Neuronal stem cell (in vitro differentiated cells): ENCODE measurements around the gene LDB2.

Experiments
- DNase-seq: peaks from one replicate; pipeline ENCODE4 v3.0.0-alpha.2; 2013; ENCODE audit warnings: low spot score
- H2AFZ ChIP-seq: one replicate; pipeline ENCODE4 v1.6.1; 2013; ENCODE audit warnings: mild to moderate bottlenecking, low read length, inconsistent platforms
- H2AK5ac ChIP-seq: 2 replicates; pipeline ENCODE4 v1.6.1; 2013; ENCODE audit warnings: low read depth, mild to moderate bottlenecking, inconsistent platforms, low read length, moderate library complexity, mixed read lengths
- H2BK120ac ChIP-seq: 2 replicates; pipeline ENCODE4 v1.6.1; 2013; ENCODE audit warnings: low read depth, mild to moderate bottlenecking, inconsistent platforms, low read length, moderate library complexity, mixed read lengths
- H2BK12ac ChIP-seq: one replicate; pipeline ENCODE4 v1.6.1; 2013; ENCODE audit warnings: low read length, inconsistent platforms
- H2BK15ac ChIP-seq: 2 replicates; pipeline ENCODE4 v1.6.1; 2013; ENCODE audit warnings: mild to moderate bottlenecking, low read length, inconsistent platforms, mixed read lengths
- H2BK5ac ChIP-seq: one replicate; pipeline ENCODE4 v1.6.1; 2013; ENCODE audit warnings: inconsistent platforms, mild to moderate bottlenecking, low read length, moderate library complexity
- H3K14ac ChIP-seq: one replicate; pipeline ENCODE4 v1.6.1; 2013; ENCODE audit warnings: low read length, inconsistent platforms
- H3K18ac ChIP-seq: 2 replicates; pipeline ENCODE4 v1.6.1; 2013; ENCODE audit warnings: low read length, inconsistent platforms
- H3K23ac ChIP-seq: 2 replicates; pipeline ENCODE4 v1.6.1; 2013; ENCODE audit warnings: low read depth, mild to moderate bottlenecking, mixed read lengths, low read length, inconsistent platforms; ENCODE audit not compliant: poor library complexity
- H3K27ac ChIP-seq: replicated peaks from 3 replicates; pipeline ENCODE4 v1.5.1; 2013; ENCODE audit warnings: low read length, inconsistent platforms
- H3K27me3 ChIP-seq, 3 experiments: 2 replicates each; pipeline ENCODE4 v1.6.1; 2013; ENCODE audit warnings: low read length in 3 of 3, mild to moderate bottlenecking in 2 of 3, inconsistent platforms in 1 of 3, low read depth in 1 of 3, mixed read lengths in 1 of 3, moderate library complexity in 1 of 3; ENCODE audit not compliant: control insufficient read depth in 3 of 3, insufficient read depth in 3 of 3
- H3K36me3 ChIP-seq, 2 donors: replicated peaks in 1 of 2; 2 replicates each; pipeline ENCODE4 v1.6.1; 2013; ENCODE audit warnings: low read length in 2 of 2; ENCODE audit not compliant: control insufficient read depth in 2 of 2, insufficient read depth in 2 of 2
- H3K4ac ChIP-seq: 2 replicates; pipeline ENCODE4 v1.6.1; 2013; ENCODE audit warnings: inconsistent platforms, mild to moderate bottlenecking, low read length, moderate library complexity
- H3K4me1 ChIP-seq, 2 donors: 1 replicate in 1 of 2; 2 replicates in 1 of 2; pipeline ENCODE4 v1.6.1; 2013; ENCODE audit warnings: low read length in 2 of 2, low read depth in 1 of 2; ENCODE audit not compliant: control insufficient read depth in 2 of 2, insufficient read depth in 1 of 2
- H3K4me2 ChIP-seq: one replicate; pipeline ENCODE4 v1.6.1; 2013; ENCODE audit warnings: mild to moderate bottlenecking, low read length, inconsistent platforms; ENCODE audit not compliant: insufficient read depth, poor library complexity, severe bottlenecking
- H3K4me3 ChIP-seq, 2 donors: 2 replicates each; pipeline ENCODE4 v1.5.1; 2013; ENCODE audit warnings: low read length in 2 of 2, mild to moderate bottlenecking in 2 of 2, inconsistent platforms in 1 of 2, moderate library complexity in 1 of 2
- H3K79me1 ChIP-seq: one replicate; pipeline ENCODE4 v1.6.1; 2013; ENCODE audit warnings: low read depth, mild to moderate bottlenecking, inconsistent platforms, low read length, moderate library complexity
- H3K9ac ChIP-seq: one replicate; pipeline ENCODE4 v1.6.1; 2013; ENCODE audit warnings: mild to moderate bottlenecking, low read depth, low read length, inconsistent platforms; ENCODE audit not compliant: poor library complexity
- H3K9me3 ChIP-seq, 2 donors: replicated peaks in 1 of 2; 2 replicates each; pipeline versions ENCODE3 to v1.6.1; 2013; ENCODE audit warnings: low read length in 2 of 2, mild to moderate bottlenecking in 2 of 2, inconsistent platforms in 1 of 2, low read depth in 1 of 2, mixed read lengths in 1 of 2, moderate library complexity in 1 of 2; ENCODE audit not compliant: control insufficient read depth in 2 of 2, insufficient read depth in 1 of 2
- H4K8ac ChIP-seq: one replicate; pipeline ENCODE4 v1.6.1; 2013; ENCODE audit warnings: low read depth, mild to moderate bottlenecking, inconsistent platforms, low read length, moderate library complexity
- H4K91ac ChIP-seq: one replicate; pipeline ENCODE4 v1.6.1; 2013; ENCODE audit warnings: low read length, low read depth, mild to moderate bottlenecking, inconsistent platforms; ENCODE audit not compliant: poor library complexity
- whole genome bisulfite sequencing, 2 donors: extraction: QIAGEN DNeasy Blood & Tissue Kit; methylation state at CpG; one replicate each; pipeline ENCODE4 v1.1.7; 2013; ENCODE audit warnings: missing lambda C conversion rate in 2 of 2, mixed read lengths in 1 of 2; ENCODE audit not compliant: insufficient read length in 2 of 2, insufficient replicate concordance in 1 of 2; ENCODE audit errors: extremely low coverage in 2 of 2; 5-methylcytosine and 5-hydroxymethylcytosine counted together

Gene LDB2

GRCh38 chr4:16710198-16710597, 188.2 kb downstream of the LDB2 start:
- Histone ChIP-seq H2AFZ (no peak overlapping the region), H2AK5ac (no peak overlapping the region), H3K27ac (no peak overlapping the region), H2BK5ac (no peak overlapping the region), H3K14ac (no peak overlapping the region), H2BK120ac (no peak overlapping the region), H3K4me1 (peaks cover 2% of the 10 kb centered on the region in 2 donors), H3K36me3 (no peaks in the 10 kb centered on the region), H4K8ac (no peak overlapping the region), H4K91ac (no peak overlapping the region), H3K79me1 (no peaks in the 10 kb centered on the region), H3K4me2 (no peak overlapping the region), H3K18ac (no peak overlapping the region), H3K4me3 (no peak overlapping the region), H2BK15ac (no peak overlapping the region), H3K9ac (no peak overlapping the region), H3K27me3 (no peaks in the 10 kb centered on the region), H3K9me3 (no peaks in the 10 kb centered on the region), H2BK12ac (no peak overlapping the region), H3K23ac (no peak overlapping the region), H3K4ac (no peak overlapping the region)
- no CpG with 5 or more reads among the region's 3 CpGs for WGBS, 2 donors
- no peak for DNase-seq

DNA sequence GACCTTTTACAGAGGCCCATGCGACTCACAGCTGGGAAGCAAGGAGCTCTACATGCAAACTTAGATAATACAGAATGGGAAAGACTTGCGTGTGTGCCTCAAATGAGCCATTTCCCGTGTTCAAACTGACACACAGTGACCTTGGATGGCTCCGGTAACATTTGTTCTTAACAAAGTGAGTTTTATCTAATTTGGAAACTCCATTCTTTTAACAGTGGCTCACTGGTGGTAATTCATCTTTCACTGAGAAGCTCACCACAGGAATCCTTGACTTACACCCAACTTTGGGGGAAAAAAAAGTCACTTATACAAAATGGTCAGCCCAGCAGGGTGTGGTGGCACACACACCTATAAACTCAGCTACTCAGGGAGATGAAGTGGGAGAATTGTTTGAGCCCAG, 190.6 kb downstream of the LDB2 start:
- Histone ChIP-seq H4K91ac (no peak overlapping the region), H4K8ac (no peak overlapping the region), H3K27ac (no peak overlapping the region), H3K4me2 (no peak overlapping the region), H2AK5ac (no peak overlapping the region), H2AFZ (no peak overlapping the region), H3K4ac (no peak overlapping the region), H3K23ac (no peak overlapping the region), H3K4me1 (peaks cover 2% of the 10 kb centered on the region in 2 donors), H2BK15ac (no peak overlapping the region), H3K14ac (no peak overlapping the region), H2BK5ac (no peak overlapping the region), H3K27me3 (no peaks in the 10 kb centered on the region), H3K4me3 (no peak overlapping the region), H3K36me3 (no peaks in the 10 kb centered on the region), H3K18ac (no peak overlapping the region), H3K9me3 (no peaks in the 10 kb centered on the region), H3K79me1 (no peaks in the 10 kb centered on the region), H2BK120ac (no peak overlapping the region), H3K9ac (no peak overlapping the region), H2BK12ac (no peak overlapping the region)
- no peak for DNase-seq
- no CpG with 5 or more reads among the region's 4 CpGs for WGBS, 2 donors

- Histone ChIP-seq H3K18ac (no peak overlapping the region), H4K8ac (no peak overlapping the region), H3K4me1 (peaks cover 2% of the 10 kb centered on the region in 2 donors), H3K79me1 (no peaks in the 10 kb centered on the region), H3K4me3 (no peak overlapping the region), H2AFZ (no peak overlapping the region), H3K27ac (no peak overlapping the region), H3K9me3 (no peaks in the 10 kb centered on the region), H2AK5ac (no peak overlapping the region), H2BK120ac (no peak overlapping the region), H3K36me3 (no peaks in the 10 kb centered on the region), H3K23ac (no peak overlapping the region), H3K4me2 (no peak overlapping the region), H3K27me3 (no peaks in the 10 kb centered on the region), H3K14ac (no peak overlapping the region), H2BK5ac (no peak overlapping the region), H3K9ac (no peak overlapping the region), H4K91ac (no peak overlapping the region), H3K4ac (no peak overlapping the region), H2BK12ac (no peak overlapping the region), H2BK15ac (no peak overlapping the region)
- DNase-seq = no peak
- WGBS, 2 donors = no CpG with 5 or more reads among the region's 6 CpGs
Observed at GRCh38 chr4:16706251-16706650, 192.2 kb downstream of the LDB2 start.

DNA sequence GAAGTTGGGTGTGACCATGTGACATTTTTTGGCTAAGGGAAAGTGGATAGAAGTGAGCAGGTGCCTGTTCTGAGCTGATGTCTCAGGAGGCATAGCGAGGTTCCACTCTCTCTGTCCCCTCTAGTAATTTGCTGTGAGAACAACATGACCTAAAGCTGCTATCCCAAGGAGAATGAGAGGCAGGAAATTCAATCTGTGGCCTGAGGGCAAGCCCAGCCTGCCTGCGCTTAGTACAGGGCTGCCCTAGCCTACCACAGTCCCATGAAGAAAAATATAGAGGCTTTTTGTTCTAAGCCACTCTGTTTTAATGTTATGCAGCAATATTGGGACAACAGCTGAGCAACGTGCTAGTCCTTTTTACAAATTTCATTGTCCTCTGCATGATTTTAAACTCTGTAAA, 193.1 kb downstream of the LDB2 start:
- Histone ChIP-seq H3K4me2 (no peak overlapping the region), H3K27me3 (no peaks in the 10 kb centered on the region), H3K9ac (no peak overlapping the region), H4K91ac (no peak overlapping the region), H2AK5ac (no peak overlapping the region), H2AFZ (no peak overlapping the region), H3K27ac (no peak overlapping the region), H3K23ac (no peak overlapping the region), H3K4ac (no peak overlapping the region), H3K79me1 (no peaks in the 10 kb centered on the region), H2BK15ac (no peak overlapping the region), H2BK5ac (no peak overlapping the region), H3K14ac (no peak overlapping the region), H3K4me3 (no peak overlapping the region), H3K9me3 (no peaks in the 10 kb centered on the region), H3K18ac (no peak overlapping the region), H3K36me3 (no peaks in the 10 kb centered on the region), H2BK12ac (no peak overlapping the region), H2BK120ac (no peak overlapping the region), H3K4me1 (peaks cover 0 to 2% of the 10 kb centered on the region in 2 donors), H4K8ac (no peak overlapping the region)
- DNase-seq = no peak
- no CpG with 5 or more reads among the region's 3 CpGs for WGBS, 2 donors
